HUES6 (cell line): ENCODE measurements around the gene PDK2.

Source experiments
- H3K27ac ChIP-seq: 2 replicates; pipeline ENCODE4 v1.7.0; 2013; ENCODE audit warnings: low read depth, mild to moderate bottlenecking, low read length, inconsistent platforms
- H3K27me3 ChIP-seq: 2 replicates; pipeline ENCODE4 v1.6.1; 2013; ENCODE audit warnings: low read length; ENCODE audit not compliant: control insufficient read depth, insufficient read depth
- H3K36me3 ChIP-seq: 2 replicates; pipeline ENCODE4 v1.6.1; 2013; ENCODE audit warnings: low read length; ENCODE audit not compliant: control insufficient read depth, insufficient read depth
- H3K4me1 ChIP-seq: 2 replicates; pipeline ENCODE4 v1.6.1; 2013; ENCODE audit warnings: low read length; ENCODE audit not compliant: control insufficient read depth, insufficient read depth
- H3K4me3 ChIP-seq: 2 replicates; pipeline ENCODE4 v1.5.1; 2013; ENCODE audit warnings: low read depth, low read length
- H3K9ac ChIP-seq: one replicate; pipeline ENCODE4 v1.6.1; 2013; ENCODE audit warnings: mild to moderate bottlenecking, low read length
- H3K9me3 ChIP-seq: 2 replicates; pipeline ENCODE4 v1.6.1; 2013; ENCODE audit warnings: low read depth, low read length; ENCODE audit not compliant: control insufficient read depth, insufficient read depth

PDK2 gene

GRCh38 chr17:50139950-50140885 is 45.1 kb downstream of the PDK2 start:
- Histone ChIP-seq H3K36me3 (peaks cover 82% of the 10 kb centered on the region), H3K27ac (no peak overlapping the region), H3K27me3 (no peaks in the 10 kb centered on the region), H3K4me1 (peaks cover 9% of the 10 kb centered on the region; the same call in 1 of the 2 replicates), H3K4me3 (no peak overlapping the region), H3K9me3 (no peaks in the 10 kb centered on the region), H3K9ac (no peak overlapping the region)

- peaks cover 10% of the 10 kb centered on the region; the same call in 1 of the 2 replicates for H3K4me1 ChIP-seq
- no peak overlapping the region for H3K4me3 ChIP-seq
- H3K9ac ChIP-seq, result no peak overlapping the region
- H3K27ac ChIP-seq, result no peak overlapping the region
- no peaks in the 10 kb centered on the region for H3K27me3 ChIP-seq
- no peaks in the 10 kb centered on the region for H3K9me3 ChIP-seq
- peaks cover 80% of the 10 kb centered on the region for H3K36me3 ChIP-seq
Measured at GRCh38 chr17:50141026-50141744, 46.0 kb downstream of the PDK2 start.

- Histone ChIP-seq H3K9ac (no peak overlapping the region), H3K4me3 (no peak overlapping the region), H3K36me3 (peaks cover 75% of the 10 kb centered on the region), H3K27ac (no peak overlapping the region), H3K9me3 (no peaks in the 10 kb centered on the region), H3K4me1 (peaks cover 15% of the 10 kb centered on the region; the same call in 1 of the 2 replicates), H3K27me3 (no peaks in the 10 kb centered on the region)
Measured at GRCh38 chr17:50141745-50142110, 46.6 kb downstream of the PDK2 start.

- H3K27me3 ChIP-seq, result no peaks in the 10 kb centered on the region
- peaks cover 33% of the 10 kb centered on the region for H3K4me1 ChIP-seq
- H3K9ac ChIP-seq, result no peak overlapping the region
- no peak overlapping the region for H3K4me3 ChIP-seq
- no peak overlapping the region for H3K27ac ChIP-seq
- peaks cover 56% of the 10 kb centered on the region for H3K36me3 ChIP-seq
- H3K9me3 ChIP-seq, result no peaks in the 10 kb centered on the region
Measured at GRCh38 chr17:50143461-50144176, 48.5 kb downstream of the PDK2 start.

GRCh38 chr17:50144355-50144754 is 49.2 kb downstream of the PDK2 start:
- Histone ChIP-seq H3K9me3 (no peaks in the 10 kb centered on the region), H3K9ac (no peak overlapping the region), H3K36me3 (peaks cover 48% of the 10 kb centered on the region), H3K27me3 (peaks cover 4% of the 10 kb centered on the region; the same call in 1 of the 2 replicates), H3K4me1 (peaks cover 33% of the 10 kb centered on the region), H3K4me3 (no peak overlapping the region), H3K27ac (no peak overlapping the region)

- Histone ChIP-seq H3K36me3 (peaks cover 44% of the 10 kb centered on the region), H3K9me3 (no peaks in the 10 kb centered on the region), H3K9ac (no peak overlapping the region), H3K4me3 (no peak overlapping the region), H3K27ac (no peak overlapping the region), H3K4me1 (peaks cover 33% of the 10 kb centered on the region), H3K27me3 (peaks cover 10% of the 10 kb centered on the region; the same call in 1 of the 2 replicates)
Measured at GRCh38 chr17:50144845-50145531, 49.8 kb downstream of the PDK2 start.

GRCh38 chr17:50145532-50146229 is 50.5 kb downstream of the PDK2 start:
- peaks cover 40% of the 10 kb centered on the region for H3K36me3 ChIP-seq
- no peak overlapping the region for H3K9ac ChIP-seq
- H3K27ac ChIP-seq, result no peak overlapping the region
- H3K9me3 ChIP-seq, result no peaks in the 10 kb centered on the region
- H3K4me3 ChIP-seq, result no peak overlapping the region
- H3K27me3 ChIP-seq, result peaks cover 15% of the 10 kb centered on the region; the same call in 1 of the 2 replicates
- peaks cover 26% of the 10 kb centered on the region for H3K4me1 ChIP-seq

- peaks cover 34% of the 10 kb centered on the region for H3K36me3 ChIP-seq
- H3K27ac ChIP-seq, result no peak overlapping the region
- peaks cover 24% of the 10 kb centered on the region for H3K4me1 ChIP-seq
- H3K9me3 ChIP-seq, result no peaks in the 10 kb centered on the region
- H3K4me3 ChIP-seq, result no peak overlapping the region
- H3K9ac ChIP-seq, result no peak overlapping the region
- peaks cover 15% of the 10 kb centered on the region; the same call in 1 of the 2 replicates for H3K27me3 ChIP-seq
Measured at GRCh38 chr17:50146230-50146926, 51.2 kb downstream of the PDK2 start.

- H3K4me3 ChIP-seq, result peak overlapping the region; percentile 64; the same call in 1 of the 2 replicates
- peaks cover 28% of the 10 kb centered on the region for H3K36me3 ChIP-seq
- H3K9ac ChIP-seq, result no peak overlapping the region
- H3K4me1 ChIP-seq, result peaks cover 24% of the 10 kb centered on the region
- H3K9me3 ChIP-seq, result no peaks in the 10 kb centered on the region
- peaks cover 15% of the 10 kb centered on the region; the same call in 1 of the 2 replicates for H3K27me3 ChIP-seq
- H3K27ac ChIP-seq, result no peak overlapping the region
Measured at GRCh38 chr17:50146927-50147665, 51.9 kb downstream of the PDK2 start.
